IPS-18a (cell line): ENCODE data around the gene GLT8D2.

Experiments
- H3K27ac ChIP-seq: one replicate; pipeline ENCODE4 v1.5.1; 2013; ENCODE audit warnings: low read length
- H3K27me3 ChIP-seq: one replicate; pipeline ENCODE4 v1.6.1; 2013; ENCODE audit warnings: mild to moderate bottlenecking, low read length; ENCODE audit not compliant: control insufficient read depth, insufficient read depth
- H3K36me3 ChIP-seq: one replicate; pipeline ENCODE4 v1.6.1; 2013; ENCODE audit warnings: low read depth, low read length; ENCODE audit not compliant: control insufficient read depth
- H3K4me1 ChIP-seq: one replicate; pipeline ENCODE4 v1.6.1; 2013; ENCODE audit warnings: low read depth, low read length; ENCODE audit not compliant: control insufficient read depth
- H3K4me3 ChIP-seq: one replicate; pipeline ENCODE4 v1.5.1; 2013; ENCODE audit warnings: low read length
- H3K9ac ChIP-seq: one replicate; pipeline ENCODE4 v1.6.1; 2013; ENCODE audit warnings: mild to moderate bottlenecking, low read length, moderate library complexity
- H3K9me3 ChIP-seq: one replicate; pipeline ENCODE4 v1.6.1; 2013; ENCODE audit warnings: low read depth, low read length; ENCODE audit not compliant: control insufficient read depth

The GLT8D2 gene

DNA sequence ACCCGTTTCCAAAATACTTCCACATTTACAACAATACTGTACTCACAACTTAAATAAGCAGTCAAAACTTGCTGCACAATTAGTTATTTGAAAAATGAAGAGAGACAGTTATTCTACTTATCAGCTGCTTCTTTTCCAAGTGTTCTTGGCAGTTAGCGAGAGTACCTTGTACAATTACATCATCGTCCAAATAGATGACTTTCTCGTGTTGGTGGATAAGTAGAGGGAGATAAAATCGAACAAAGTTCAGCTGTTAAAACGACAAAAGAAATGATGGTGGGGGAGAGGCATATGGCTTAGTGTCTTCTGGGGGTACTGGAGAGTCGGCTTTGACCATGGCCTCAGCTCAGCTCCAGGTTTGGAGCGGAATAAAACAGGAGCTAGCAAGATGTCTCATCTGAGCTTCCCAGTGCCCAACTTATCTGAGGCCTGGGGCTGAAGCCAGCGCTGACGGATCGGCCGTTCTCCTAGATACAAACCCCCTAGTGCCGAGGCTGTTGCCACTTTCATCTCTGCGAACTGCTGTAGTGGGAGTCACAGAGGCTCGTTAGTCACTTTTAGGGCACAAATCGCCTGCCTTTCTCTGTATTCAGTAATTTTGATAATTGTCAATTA, 52.6 kb downstream of the GLT8D2 start:
- Histone ChIP-seq H3K27me3 (no peaks in the 10 kb centered on the region), H3K4me1 (no peaks in the 10 kb centered on the region), H3K9me3 (no peaks in the 10 kb centered on the region), H3K4me3 (no peak overlapping the region), H3K27ac (no peak overlapping the region), H3K36me3 (no peaks in the 10 kb centered on the region), H3K9ac (no peak overlapping the region)

DNA sequence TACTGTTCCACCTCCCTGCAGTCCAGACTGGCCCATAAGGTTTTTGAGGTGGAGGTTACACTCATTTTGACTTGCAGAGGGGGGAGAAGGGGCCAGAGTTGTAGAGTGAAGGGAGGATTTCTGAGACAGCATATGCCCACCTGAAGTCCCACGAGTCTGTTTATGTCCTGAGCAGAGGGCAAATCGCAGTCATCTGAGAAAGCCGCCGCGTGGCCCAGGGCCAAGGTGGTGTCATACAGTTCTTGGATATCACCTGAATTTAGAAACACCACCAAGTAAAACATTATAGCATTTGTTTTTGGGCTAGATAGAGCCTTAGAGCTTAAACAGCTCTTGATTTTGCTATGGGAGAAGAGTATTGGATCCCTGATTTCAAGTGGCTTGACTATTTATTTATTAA, 53.4 kb downstream of the GLT8D2 start:
- H3K27ac ChIP-seq: no peak overlapping the region
- H3K9ac ChIP-seq: no peak overlapping the region
- no peaks in the 10 kb centered on the region for H3K27me3 ChIP-seq
- no peaks in the 10 kb centered on the region for H3K4me1 ChIP-seq
- H3K36me3 ChIP-seq: no peaks in the 10 kb centered on the region
- H3K4me3 ChIP-seq: no peak overlapping the region
- no peaks in the 10 kb centered on the region for H3K9me3 ChIP-seq

GRCh38 chr12:103994235-103994634, 55.8 kb downstream of the GLT8D2 start:
- Histone ChIP-seq H3K9me3 (no peaks in the 10 kb centered on the region), H3K27ac (no peak overlapping the region), H3K36me3 (peaks cover 3% of the 10 kb centered on the region), H3K4me3 (no peak overlapping the region), H3K9ac (no peak overlapping the region), H3K27me3 (no peaks in the 10 kb centered on the region), H3K4me1 (no peaks in the 10 kb centered on the region)

GRCh38 chr12:103986829-103987228, 63.2 kb downstream of the GLT8D2 start:
- H3K36me3 ChIP-seq: peaks cover 66% of the 10 kb centered on the region
- H3K9ac ChIP-seq: no peak overlapping the region
- H3K4me1 ChIP-seq: no peaks in the 10 kb centered on the region
- no peaks in the 10 kb centered on the region for H3K27me3 ChIP-seq
- H3K9me3 ChIP-seq: no peaks in the 10 kb centered on the region
- no peak overlapping the region for H3K27ac ChIP-seq
- no peak overlapping the region for H3K4me3 ChIP-seq

DNA sequence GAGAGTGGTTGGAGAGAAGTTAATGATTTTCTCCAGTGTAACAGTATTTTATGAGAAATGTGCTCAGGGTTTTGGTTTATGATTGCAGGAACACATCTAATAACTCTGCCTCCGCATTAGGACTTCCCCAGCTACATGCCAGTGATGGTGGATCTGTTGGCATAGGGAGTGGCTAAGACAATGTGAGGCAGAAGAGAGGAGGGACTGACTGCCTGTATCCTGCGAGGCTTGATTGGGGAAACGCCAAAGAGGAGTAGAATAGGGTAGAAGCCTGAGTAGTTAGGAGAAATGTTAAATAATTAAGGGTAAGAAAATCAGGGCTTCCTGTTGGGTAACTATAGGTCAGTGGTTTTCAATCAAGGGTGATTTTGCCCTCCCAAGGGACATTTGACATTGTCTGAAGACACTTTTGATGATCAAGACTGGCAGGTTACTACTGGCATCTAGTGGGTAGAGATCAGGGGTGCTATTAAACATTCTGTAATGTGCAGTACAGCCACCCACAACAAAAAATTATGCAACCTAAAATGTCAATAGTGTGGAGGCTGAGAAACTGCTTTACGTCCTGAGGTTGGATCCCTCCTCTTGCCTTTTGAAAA, 71.5 kb downstream of the GLT8D2 start:
- H3K9ac ChIP-seq: no peak overlapping the region
- peaks cover 66% of the 10 kb centered on the region for H3K36me3 ChIP-seq
- H3K9me3 ChIP-seq: no peaks in the 10 kb centered on the region
- H3K27ac ChIP-seq: no peak overlapping the region
- no peaks in the 10 kb centered on the region for H3K4me1 ChIP-seq
- no peaks in the 10 kb centered on the region for H3K27me3 ChIP-seq
- H3K4me3 ChIP-seq: no peak overlapping the region

DNA sequence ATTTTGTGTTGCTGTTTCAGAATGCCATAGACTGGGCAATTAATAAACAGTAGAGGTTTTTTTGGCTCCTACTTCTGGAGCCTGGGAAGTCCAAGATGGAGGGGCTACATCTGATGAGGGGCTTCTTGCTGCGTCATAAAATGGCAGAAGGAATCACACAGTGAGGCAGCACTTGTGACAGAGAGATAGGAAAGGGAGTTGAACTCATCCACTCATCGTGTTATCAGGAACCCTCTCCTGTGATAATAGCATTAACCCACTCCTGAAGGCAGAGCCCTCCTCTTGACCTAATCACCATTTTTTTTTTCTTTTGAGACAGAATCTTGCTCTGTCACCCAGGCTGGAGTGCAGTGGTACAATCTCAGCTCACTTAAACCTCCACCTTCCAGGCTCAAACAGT, 74.6 kb downstream of the GLT8D2 start:
- H3K36me3 ChIP-seq: peaks cover 38% of the 10 kb centered on the region

DNA sequence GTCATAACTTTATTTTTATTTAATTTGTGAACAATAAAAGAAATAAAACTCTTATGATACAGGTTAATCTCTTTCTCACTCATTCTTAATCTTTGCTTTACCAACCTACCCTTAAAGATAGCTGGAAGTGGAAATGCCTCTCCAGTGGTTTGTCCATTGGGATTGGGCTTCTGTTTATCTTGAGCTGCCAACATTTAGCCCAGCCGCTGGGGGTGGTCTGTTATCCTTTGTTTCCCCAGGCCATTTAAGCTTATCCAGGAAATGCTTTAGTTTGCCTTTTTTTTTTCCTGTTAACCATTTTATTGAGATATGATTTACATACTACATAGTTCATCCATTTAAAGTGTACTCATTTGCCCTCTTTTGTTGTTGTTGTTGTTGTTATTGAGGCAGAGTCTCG, 76.1 kb downstream of the GLT8D2 start:
- Histone ChIP-seq H3K36me3 (peaks cover 37% of the 10 kb centered on the region), H3K27ac (no peak overlapping the region), H3K27me3 (no peaks in the 10 kb centered on the region), H3K9me3 (no peaks in the 10 kb centered on the region), H3K4me1 (no peaks in the 10 kb centered on the region), H3K9ac (no peak overlapping the region), H3K4me3 (no peak overlapping the region)

More for the DNA sequence above, 74.6 kb downstream of the GLT8D2 start:
- H3K4me3 ChIP-seq: no peak overlapping the region
- no peaks in the 10 kb centered on the region for H3K9me3 ChIP-seq
- H3K4me1 ChIP-seq: no peaks in the 10 kb centered on the region
- no peak overlapping the region for H3K9ac ChIP-seq
- H3K27ac ChIP-seq: no peak overlapping the region
- H3K27me3 ChIP-seq: no peaks in the 10 kb centered on the region

GRCh38 chr12:103969391-103969790, 80.6 kb downstream of the GLT8D2 start:
- Histone ChIP-seq H3K4me1 (peaks cover 11% of the 10 kb centered on the region), H3K27ac (no peak overlapping the region), H3K27me3 (no peaks in the 10 kb centered on the region), H3K9me3 (no peaks in the 10 kb centered on the region), H3K9ac (no peak overlapping the region), H3K4me3 (no peak overlapping the region), H3K36me3 (peaks cover 13% of the 10 kb centered on the region)

DNA sequence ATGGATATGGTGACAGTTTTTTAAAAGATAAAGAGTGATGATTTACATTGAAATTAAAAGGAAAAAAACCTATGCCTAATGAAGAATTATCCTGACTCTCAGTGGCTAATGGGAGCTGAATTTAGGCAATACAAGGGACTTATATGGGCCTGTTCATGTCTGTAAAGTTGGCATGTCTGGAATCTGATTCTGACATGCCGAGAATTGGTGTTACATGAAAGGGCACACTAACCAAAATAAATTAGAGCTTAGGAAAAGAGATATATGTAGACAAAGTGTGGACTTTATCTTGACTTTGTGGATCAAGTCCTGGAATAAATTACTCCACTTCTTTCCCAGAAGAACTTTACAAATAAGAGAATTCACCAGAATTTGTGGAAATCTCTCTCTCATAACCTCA, 83.3 kb downstream of the GLT8D2 start:
- peak overlapping the region; percentile 81 for H3K27ac ChIP-seq
- H3K4me1 ChIP-seq: peaks cover 16% of the 10 kb centered on the region
- H3K27me3 ChIP-seq: no peaks in the 10 kb centered on the region
- no peaks in the 10 kb centered on the region for H3K9me3 ChIP-seq
- H3K36me3 ChIP-seq: peaks cover 18% of the 10 kb centered on the region
- H3K4me3 ChIP-seq: peak overlapping the region; percentile 95
- peak overlapping the region; percentile 98 for H3K9ac ChIP-seq

GRCh38 chr12:103965590-103966504, 84.1 kb downstream of the GLT8D2 start, which contains the start of gene TDG:
TDG (plus strand) TSS chr12:103965872; CDS start chr12:103966038, 166 bp downstream.
- Histone ChIP-seq H3K27ac (peak within 1 kb of the TSS; percentile 81), H3K36me3 (peaks cover 18% of the 10 kb centered on the region), H3K4me1 (peaks cover 16% of the 10 kb centered on the region), H3K9ac (peak within 1 kb of the TSS; percentile 98), H3K9me3 (no peaks in the 10 kb centered on the region), H3K27me3 (no peaks in the 10 kb centered on the region), H3K4me3 (peak within 1 kb of the TSS; percentile 95)

- Histone ChIP-seq H3K4me1 (peaks cover 16% of the 10 kb centered on the region), H3K27me3 (no peaks in the 10 kb centered on the region), H3K4me3 (peak overlapping the region; percentile 95), H3K27ac (peak overlapping the region; percentile 77), H3K36me3 (peaks cover 18% of the 10 kb centered on the region), H3K9ac (peak overlapping the region; percentile 98), H3K9me3 (no peaks in the 10 kb centered on the region)
Measured at GRCh38 chr12:103965255-103965589, 84.8 kb downstream of the GLT8D2 start.
